Measurements from ENCODE around the gene BMP6. TPM values are rescaled to one million over a fixed set of nuclear protein-coding genes. Genes with fewer than 3 reads are reported as not detected.

Gene BMP6
- 1.4 and 4.6 TPM in 2 replicates for total RNA-seq

DNA sequence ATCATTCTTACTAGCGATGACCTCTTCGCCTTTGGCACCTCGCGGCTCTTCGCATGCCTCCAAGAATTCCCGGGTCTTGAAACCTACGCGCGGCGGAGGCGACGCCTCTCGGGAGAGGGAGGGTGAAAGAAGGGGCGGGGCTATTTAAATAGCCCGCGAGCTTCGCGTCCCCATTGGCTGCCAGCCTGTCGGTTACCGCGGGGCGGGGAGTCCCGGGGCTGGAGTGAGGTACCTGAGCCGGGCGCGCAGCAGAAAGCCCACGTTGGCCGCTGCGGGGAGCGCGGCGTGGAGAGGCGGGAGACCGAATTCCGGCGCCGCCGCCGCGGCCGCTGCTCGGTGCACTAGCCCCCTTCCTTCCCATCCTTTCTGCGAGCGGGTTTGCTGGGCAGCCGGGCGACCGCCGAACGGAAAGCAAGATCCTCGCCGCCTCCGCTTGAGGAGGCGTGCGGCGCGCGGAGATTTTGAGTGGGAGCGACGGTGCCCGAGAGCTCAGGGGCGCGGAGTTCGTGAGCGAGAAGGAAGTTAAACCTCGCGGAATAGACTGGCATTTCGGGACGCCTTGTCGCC, at the start of gene BMP6:
Gene BMP6 (plus strand): TSS at position 251 of the 567 bp plus-strand sequence. CDS start 857 bp downstream, outside the sequence.

DNA sequence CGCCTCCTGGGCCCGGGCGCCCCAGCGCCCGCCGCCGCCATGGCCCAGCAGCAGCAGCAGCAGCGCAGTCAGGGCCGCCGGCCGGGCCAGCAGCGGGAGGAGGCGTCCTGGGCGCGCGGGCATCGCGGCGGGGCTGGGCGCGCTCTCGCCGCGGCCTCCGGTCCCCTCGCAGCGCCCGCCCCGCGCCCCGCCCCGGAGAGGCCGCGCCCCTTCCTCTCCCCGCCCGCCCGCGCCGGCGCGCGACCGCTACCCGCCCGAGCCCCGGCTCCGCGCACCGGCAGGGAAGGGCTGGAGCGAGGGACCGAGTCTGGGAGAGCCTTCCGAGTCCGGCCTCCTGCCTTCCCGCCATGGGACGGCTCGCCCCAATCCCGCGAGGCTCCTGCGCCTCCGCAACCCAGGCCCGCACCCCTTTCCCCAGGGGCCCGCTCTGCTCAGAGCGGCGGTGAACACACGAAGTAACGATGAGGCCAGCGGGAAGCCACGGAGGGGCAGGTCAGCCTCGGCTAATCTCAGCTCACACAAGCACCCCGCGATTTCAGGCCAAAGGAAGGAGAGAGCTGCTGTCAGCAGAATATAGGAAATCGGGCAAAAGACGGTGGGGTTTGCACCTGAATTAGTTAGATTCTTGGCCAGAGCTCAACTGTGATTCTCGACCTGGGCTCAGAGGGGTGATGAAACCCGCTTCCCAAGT, 184.9 kb downstream of the BMP6 start, which contains the start of gene TXNDC5:
Gene TXNDC5 (minus strand): TSS at position 135 of the 691 bp plus-strand sequence. CDS start 12 bp downstream, at position 123.

Other genes starting within 250 kb of the BMP6 start
- gene DSP, start 184.4 kb upstream of the BMP6 start, total RNA-seq: 0.22 and 10.0 TPM in 2 replicates
- gene SNRNP48, start 135.9 kb upstream of the BMP6 start, total RNA-seq: 6.1 and 13.5 TPM in 2 replicates
- gene TXNDC5, start 184.7 kb downstream of the BMP6 start, total RNA-seq: 408 and 700 TPM in 2 replicates